Left kidney (tissue), 2 donors: ENCODE results near the gene EYS. TPM values are rescaled to one million over a fixed set of nuclear protein-coding genes. Genes with fewer than 3 reads are reported as not detected.

Experiments
- DNase-seq: peaks from one replicate; pipeline ENCODE4 v3.0.0-alpha.2; 2013
- polyA plus RNA-seq: library from polyadenylated mRNA; unstranded; fragments of 120-200 nt; gene quantifications from one replicate; pipeline ENCODE4 v1.2.1, GENCODE V29; 2013; ENCODE audit not compliant: insufficient read length

EYS gene
- polyA plus RNA-seq, 1 donor = 0.96 TPM

GRCh38 chr6:64123761-64124633 lies 1583.0 kb downstream of the EYS start:
- no peak for DNase-seq

GRCh38 chr6:64122712-64123375 lies 1584.2 kb downstream of the EYS start:
- no peak for DNase-seq

- DNase-seq = no peak
Measured at GRCh38 chr6:64121011-64121565, 1585.9 kb downstream of the EYS start.

- DNase-seq = no peak
Measured at GRCh38 chr6:64113704-64114103, 1593.3 kb downstream of the EYS start.

GRCh38 chr6:64104051-64104450 lies 1603.0 kb downstream of the EYS start:
- no peak for DNase-seq

GRCh38 chr6:64103480-64103879 lies 1603.5 kb downstream of the EYS start:
- DNase-seq = no peak

- no peak for DNase-seq
Measured at GRCh38 chr6:64100702-64101303, 1606.2 kb downstream of the EYS start.

DNA sequence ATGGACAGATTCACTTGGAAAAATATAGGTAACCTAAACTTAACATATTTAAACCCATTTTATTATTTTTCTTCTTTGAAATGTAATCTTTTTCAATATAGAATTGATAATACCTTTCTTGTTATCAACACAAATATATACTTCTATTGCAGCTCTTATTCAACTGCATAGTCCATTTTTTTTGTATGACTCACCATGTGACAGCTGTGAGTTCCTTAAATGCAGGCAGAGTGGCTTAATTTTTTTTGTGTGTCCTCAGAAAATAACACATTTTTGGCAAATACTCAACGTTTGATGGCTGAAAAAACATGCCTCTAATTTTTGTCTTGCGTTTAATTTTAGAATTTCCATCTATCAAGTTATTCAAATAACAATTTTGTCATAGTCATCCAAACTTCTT lies 1616.7 kb downstream of the EYS start:
- DNase-seq = no peak

GRCh38 chr6:64085126-64085525 lies 1621.9 kb downstream of the EYS start:
- no peak for DNase-seq

- DNase-seq = no peak
Measured at GRCh38 chr6:64084185-64084663, 1622.8 kb downstream of the EYS start.

- no peak for DNase-seq
Measured at GRCh38 chr6:64083261-64083660, 1623.8 kb downstream of the EYS start.

- DNase-seq = no peak
Measured at GRCh38 chr6:64081453-64081852, 1625.6 kb downstream of the EYS start.

GRCh38 chr6:64074981-64075380 lies 1632.0 kb downstream of the EYS start:
- DNase-seq = no peak

DNA sequence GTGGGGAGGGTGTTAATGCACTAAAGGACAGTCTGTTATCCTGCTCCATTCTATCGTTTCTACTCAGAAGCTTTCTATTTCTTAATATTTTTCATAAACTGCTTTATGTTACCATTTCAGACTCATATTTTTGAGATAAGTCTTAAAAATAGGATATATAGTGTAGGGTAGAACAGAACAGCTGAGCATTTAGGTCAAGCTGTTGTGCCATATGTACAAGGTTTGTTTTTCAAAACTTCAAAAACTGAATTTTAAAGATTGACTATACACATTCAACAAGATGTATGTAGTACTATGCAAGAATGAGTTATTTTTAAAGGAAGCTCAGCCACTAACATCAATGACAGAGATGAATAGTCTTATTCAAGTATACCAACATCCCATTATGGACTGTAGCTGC lies 1634.3 kb downstream of the EYS start:
- no peak for DNase-seq

DNA sequence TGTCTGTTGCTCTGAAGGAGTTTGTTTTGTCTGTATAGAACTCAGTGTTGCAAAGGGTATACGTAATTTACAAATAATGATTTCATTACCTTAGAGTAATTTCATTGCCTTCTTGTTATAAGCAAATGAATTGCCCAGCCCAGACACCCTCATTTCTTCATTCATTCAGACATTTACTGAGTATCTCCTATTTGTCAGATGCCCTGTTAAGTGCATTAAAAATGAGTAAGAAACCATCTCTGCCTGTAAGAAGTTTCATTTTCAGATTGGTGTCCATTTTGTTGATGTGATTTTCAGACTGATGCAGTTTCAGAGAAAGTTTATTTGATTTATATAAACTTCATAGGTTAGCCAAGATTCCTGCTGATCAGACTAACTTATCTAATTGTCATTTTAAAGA lies 1642.1 kb downstream of the EYS start:
- DNase-seq = no peak

- no peak for DNase-seq
Measured at GRCh38 chr6:64062960-64063683, 1643.9 kb downstream of the EYS start.

- no peak for DNase-seq
Measured at GRCh38 chr6:64054861-64055260, 1652.2 kb downstream of the EYS start.

DNA sequence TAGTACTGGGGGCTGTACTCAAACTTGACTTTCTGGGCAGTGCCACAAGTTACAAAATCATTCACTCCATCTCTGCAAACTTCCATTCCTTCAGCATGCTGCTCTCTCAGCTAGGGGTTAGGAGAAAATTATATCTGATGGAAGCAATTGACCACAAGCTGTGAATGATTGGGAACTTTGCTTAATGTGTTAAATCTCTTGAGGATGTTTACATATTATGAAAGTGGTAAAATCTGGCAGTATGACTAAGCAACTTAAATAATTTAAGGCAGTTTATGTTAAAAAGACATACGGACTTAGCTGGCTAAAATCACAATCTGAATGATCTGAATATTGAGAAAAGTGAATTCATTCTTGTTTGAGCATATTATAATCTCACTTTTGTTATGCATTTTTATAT lies 1656.4 kb downstream of the EYS start:
- DNase-seq = no peak

GRCh38 chr6:64049736-64050135 lies 1657.3 kb downstream of the EYS start:
- no peak for DNase-seq

GRCh38 chr6:64046746-64047208 lies 1660.2 kb downstream of the EYS start:
- no peak for DNase-seq

GRCh38 chr6:64041373-64041772 lies 1665.7 kb downstream of the EYS start:
- DNase-seq = no peak

DNA sequence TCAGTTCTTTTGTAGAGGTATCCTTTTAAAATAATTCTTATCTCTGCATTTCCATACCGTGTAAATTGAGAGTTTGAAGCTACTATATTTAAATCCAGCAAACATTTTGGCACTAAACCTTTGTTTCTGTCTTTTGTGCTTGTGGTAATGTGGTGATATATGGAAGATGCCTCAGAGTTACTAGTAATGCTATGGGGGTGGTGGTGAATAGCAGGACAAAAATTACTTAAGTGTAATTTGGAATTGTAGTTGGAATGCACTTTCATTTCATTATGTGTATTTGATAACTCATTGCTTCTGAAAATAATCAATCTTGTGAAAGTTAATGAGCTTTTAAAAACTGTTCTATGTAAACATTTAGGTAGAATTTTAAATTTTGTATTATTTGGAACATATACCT lies 1666.9 kb downstream of the EYS start:
- DNase-seq = no peak
